ENCODE results near the gene FAM184B. TPM values are rescaled to one million over a fixed set of nuclear protein-coding genes. Genes with fewer than 3 reads are reported as not detected.

FAM184B gene
- total and polyA plus RNA-seq, 2 of the 4 experiments (the other 2 are of a cell fraction), result 0.07 to 0.18 TPM

DNA sequence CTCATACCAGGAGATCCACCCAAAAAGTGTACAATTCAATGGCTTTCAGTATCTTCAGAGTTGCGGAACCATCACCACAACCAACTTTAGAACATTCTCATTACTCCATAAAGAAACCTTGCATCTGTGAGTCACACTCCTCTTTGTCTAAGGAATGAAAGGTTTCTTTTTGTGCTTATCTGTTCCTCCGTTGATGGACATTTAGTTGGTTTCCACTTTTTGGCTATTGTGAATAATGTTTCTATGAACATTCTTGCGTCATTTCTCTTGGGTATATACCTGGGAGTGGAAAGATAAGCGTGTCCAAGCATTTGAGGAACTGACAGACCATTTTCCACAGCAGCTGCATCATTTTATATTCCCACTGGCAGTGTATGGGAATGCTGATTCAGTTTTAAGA, 10.6 kb downstream of the FAM184B start:
- ChIA-PET POLR2A (ENCODE audit: unreplicated experiment) (no interaction called here), CTCF (no interaction called here)
- Histone ChIP-seq H4K8ac (ENCODE audit: low read depth in 2 of 2, low read length in 2 of 2) (no peak overlapping the region), H2BK120ac (ENCODE audit: low read depth, low read length) (no peak overlapping the region), H2AFZ (replicated peaks; ENCODE audit: low read length, poor library complexity) (no peak overlapping the region), H3K23ac (ENCODE audit: low read depth, low read length) (no peak overlapping the region), H2BK20ac (ENCODE audit: low read depth, low read length) (no peak overlapping the region), H2BK15ac (ENCODE audit: low read depth, low read length) (no peak overlapping the region), H3K4me1 (ENCODE audit: control insufficient read depth, insufficient read depth, low read length) (no peaks in the 10 kb centered on the region), H3K9me1 (ENCODE audit: insufficient read depth, low read length) (no peaks in the 10 kb centered on the region), H2AK9ac (replicated peaks; ENCODE audit: low read depth, low read length, poor library complexity) (no peak overlapping the region), H3K79me1 (ENCODE audit: low read depth in 1 of 2, low read length in 2 of 2) (no peaks in the 10 kb centered on the region), H3K27me3 (ENCODE audit: control insufficient read depth, insufficient read depth, low read length) (peaks cover 1% of the 10 kb centered on the region; the same call in 1 of the 2 replicates), H2BK5ac (ENCODE audit: low read depth, low read length, poor library complexity, severe bottlenecking) (no peak overlapping the region), H3K56ac (ENCODE audit: extremely low read depth, insufficient read depth, low read length) (no peak overlapping the region), H3K4ac (ENCODE audit: low read depth, low read length) (no peak overlapping the region), H3K14ac (replicated peaks; ENCODE audit: low read depth, low read length) (no peak overlapping the region), H3K9ac (ENCODE audit: low read depth, low read length) (no peak overlapping the region), H3K36me3 (ENCODE audit: control insufficient read depth, insufficient read depth, low read length) (no peaks in the 10 kb centered on the region), H4K91ac (ENCODE audit: insufficient read depth, low read depth, low read length) (no peak overlapping the region), H3K18ac (ENCODE audit: low read depth, low read length) (no peak overlapping the region), H2AK5ac (ENCODE audit: low read depth, low read length) (no peak overlapping the region), H4K20me1 (ENCODE audit: insufficient read depth, low read length) (no peaks in the 10 kb centered on the region), H4K5ac (ENCODE audit: low read depth, low read length) (no peak overlapping the region), H3K4me2 (ENCODE audit: low read depth, low read length) (no peak overlapping the region), H3K27ac (ENCODE audit: insufficient read depth, low read length) (no peak overlapping the region), H3K9me3 (ENCODE audit: control insufficient read depth, insufficient read depth, low read length) (no peaks in the 10 kb centered on the region), H3K4me3 (ENCODE audit: insufficient read depth, low read depth, low read length) (no peak overlapping the region)
- no peak for DNase-seq
- BruUV-seq (replicated peaks), result no TSS peak
- dilution Hi-C loops (cut with HindIII; ENCODE audit: low sequenced_read_pairs, unreplicated experiment) (no loop called here), intact Hi-C loops (cut with micrococcal nuclease) (no loop called here), in situ Hi-C loops (cut with MboI; ENCODE audit: low sequenced_read_pairs) (no loop called here)
- TF ChIP-seq MAZ (IDR thresholded peaks at IDR 0.05; ENCODE audit: borderline replicate concordance, low read depth, low read length) (no peak), NFE2L2 (IDR thresholded peaks at IDR 0.05; ENCODE audit: low read depth, low read length) (no peak), MAFK (IDR thresholded peaks at IDR 0.05; ENCODE audit: low read depth, low read length) (no peak), FOS (IDR thresholded peaks at IDR 0.05; ENCODE audit: low read depth, low read length) (no peak), BHLHE40 (IDR thresholded peaks at IDR 0.05; ENCODE audit: low read depth, low read length) (no peak), MXI1 (IDR thresholded peaks at IDR 0.05; ENCODE audit: borderline replicate concordance, low read depth, low read length) (no peak), POLR2A (IDR thresholded peaks at IDR 0.05; ENCODE audit: low read depth, low read length) (no peak), RAD21 (IDR thresholded peaks at IDR 0.05; ENCODE audit: low read length) (no peak), CEBPB (IDR thresholded peaks at IDR 0.05; ENCODE audit: low read depth, low read length) (no peak), SMC3 (IDR thresholded peaks at IDR 0.05; ENCODE audit: low read depth, low read length) (no peak), RFX5 (IDR thresholded peaks at IDR 0.05; ENCODE audit: low read depth, low read length) (no peak)
- TF ChIP-seq, protein P1, sequence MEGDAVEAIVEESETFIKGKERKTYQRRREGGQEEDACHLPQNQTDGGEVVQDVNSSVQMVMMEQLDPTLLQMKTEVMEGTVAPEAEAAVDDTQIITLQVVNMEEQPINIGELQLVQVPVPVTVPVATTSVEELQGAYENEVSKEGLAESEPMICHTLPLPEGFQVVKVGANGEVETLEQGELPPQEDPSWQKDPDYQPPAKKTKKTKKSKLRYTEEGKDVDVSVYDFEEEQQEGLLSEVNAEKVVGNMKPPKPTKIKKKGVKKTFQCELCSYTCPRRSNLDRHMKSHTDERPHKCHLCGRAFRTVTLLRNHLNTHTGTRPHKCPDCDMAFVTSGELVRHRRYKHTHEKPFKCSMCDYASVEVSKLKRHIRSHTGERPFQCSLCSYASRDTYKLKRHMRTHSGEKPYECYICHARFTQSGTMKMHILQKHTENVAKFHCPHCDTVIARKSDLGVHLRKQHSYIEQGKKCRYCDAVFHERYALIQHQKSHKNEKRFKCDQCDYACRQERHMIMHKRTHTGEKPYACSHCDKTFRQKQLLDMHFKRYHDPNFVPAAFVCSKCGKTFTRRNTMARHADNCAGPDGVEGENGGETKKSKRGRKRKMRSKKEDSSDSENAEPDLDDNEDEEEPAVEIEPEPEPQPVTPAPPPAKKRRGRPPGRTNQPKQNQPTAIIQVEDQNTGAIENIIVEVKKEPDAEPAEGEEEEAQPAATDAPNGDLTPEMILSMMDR (conservative IDR thresholded peaks at IDR 0.05; ENCODE audit: low read depth, low read length), result no peak
- TF ChIP-seq, protein P2, sequence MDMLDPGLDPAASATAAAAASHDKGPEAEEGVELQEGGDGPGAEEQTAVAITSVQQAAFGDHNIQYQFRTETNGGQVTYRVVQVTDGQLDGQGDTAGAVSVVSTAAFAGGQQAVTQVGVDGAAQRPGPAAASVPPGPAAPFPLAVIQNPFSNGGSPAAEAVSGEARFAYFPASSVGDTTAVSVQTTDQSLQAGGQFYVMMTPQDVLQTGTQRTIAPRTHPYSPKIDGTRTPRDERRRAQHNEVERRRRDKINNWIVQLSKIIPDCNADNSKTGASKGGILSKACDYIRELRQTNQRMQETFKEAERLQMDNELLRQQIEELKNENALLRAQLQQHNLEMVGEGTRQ (IDR thresholded peaks at IDR 0.05; ENCODE audit: low read depth, low read length), result no peak
- WGBS, 2 experiments (ENCODE audit: extremely low coverage in 2 of 2, insufficient read length in 1 of 2), result no CpG with 5 or more reads among the region's 4 CpGs
- ATAC-seq (ENCODE audit: low read depth), result no peak
